KMS-11 (cell line): Measurements from ENCODE around the gene SIRPG.
"Not testable (repeated sequence)": the region's sequence is repeated elsewhere in the genome, so short reads cannot be mapped to it uniquely, and the experiment has no call there.

Experiments
- H2AFZ ChIP-seq: fragments of 200-600 bp; sonication (generic); 2 replicates; pipeline ENCODE4 v1.6.1; 2016; ENCODE audit warnings: antibody characterized with exemption, mixed run types, low read depth
- H3K27ac ChIP-seq: fragments of 200-600 bp; sonication (generic); 2 replicates; pipeline ENCODE4 v1.6.1; 2016; ENCODE audit warnings: mild to moderate bottlenecking, mixed run types
- H3K27me3 ChIP-seq: fragments of 200-600 bp; sonication (generic); 2 replicates; pipeline ENCODE4 v1.6.1; 2017; ENCODE audit warnings: mild to moderate bottlenecking, low read depth, mixed run types, moderate library complexity; ENCODE audit not compliant: insufficient read depth
- H3K36me3 ChIP-seq: fragments of 200-600 bp; sonication (generic); 2 replicates; pipeline ENCODE4 v1.6.1; 2017; ENCODE audit warnings: mild to moderate bottlenecking, mixed run types; ENCODE audit not compliant: insufficient read depth
- H3K4me1 ChIP-seq: fragments of 200-600 bp; sonication (generic); 2 replicates; pipeline ENCODE4 v1.6.1; 2016; ENCODE audit warnings: mild to moderate bottlenecking, low read depth, mixed run types; ENCODE audit not compliant: poor library complexity, severe bottlenecking
- H3K4me2 ChIP-seq: fragments of 200-600 bp; sonication (generic); 2 replicates; pipeline ENCODE4 v1.7.0; 2016; ENCODE audit warnings: mild to moderate bottlenecking, mixed run types
- H3K4me3 ChIP-seq: fragments of 200-600 bp; sonication (generic); IDR thresholded peaks from 2 replicates; pipeline ENCODE4 v1.6.1; 2017; ENCODE audit warnings: low read depth, low read length, mixed read lengths; ENCODE audit not compliant: insufficient read depth
- H3K79me2 ChIP-seq: fragments of 200-600 bp; sonication (generic); 2 replicates; pipeline ENCODE4 v1.6.1; 2016; ENCODE audit warnings: low read depth, mixed run types; ENCODE audit not compliant: insufficient read depth
- H3K9ac ChIP-seq: fragments of 200-600 bp; sonication (generic); 2 replicates; pipeline ENCODE4 v1.6.1; 2016; ENCODE audit warnings: mild to moderate bottlenecking, mixed run types
- H4K20me1 ChIP-seq: fragments of 200-600 bp; sonication (generic); 2 replicates; pipeline ENCODE4 v1.6.1; 2016; ENCODE audit warnings: mild to moderate bottlenecking, mixed run types; ENCODE audit not compliant: insufficient read depth
- CTCF ChIP-seq: fragments of 200-600 bp; sonication (generic); conservative IDR thresholded peaks from 2 replicates; pipeline ENCODE4 v1.6.1; 2017; ENCODE audit warnings: low read depth, mild to moderate bottlenecking, antibody characterized with exemption, low read length, moderate library complexity, mixed read lengths

Gene SIRPG

GRCh38 chr20:1616858-1617434, 40.6 kb downstream of the SIRPG start:
- Histone ChIP-seq H3K9ac (no peak overlapping the region), H3K4me1 (no peaks in the 10 kb centered on the region), H3K79me2 (no peaks in the 10 kb centered on the region), H4K20me1 (no peaks in the 10 kb centered on the region), H3K27ac (no peak overlapping the region), H3K4me3 (no peak overlapping the region), H3K27me3 (no peaks in the 10 kb centered on the region), H2AFZ (no peak overlapping the region), H3K36me3 (no peaks in the 10 kb centered on the region), H3K4me2 (no peak overlapping the region)
- no peak for TF ChIP-seq CTCF

GRCh38 chr20:1610404-1610803, 47.2 kb downstream of the SIRPG start:
- not testable (repeated sequence) for H3K4me1 ChIP-seq, H3K4me3 ChIP-seq, H3K27ac ChIP-seq, H3K9ac ChIP-seq, H3K79me2 ChIP-seq, H2AFZ ChIP-seq, H4K20me1 ChIP-seq, H3K27me3 ChIP-seq, H3K36me3 ChIP-seq, H3K4me2 ChIP-seq

GRCh38 chr20:1608678-1609347, 48.8 kb downstream of the SIRPG start:
- H3K4me2 ChIP-seq, H2AFZ ChIP-seq, H3K36me3 ChIP-seq, H3K4me3 ChIP-seq, H3K27ac ChIP-seq, H3K4me1 ChIP-seq, H3K9ac ChIP-seq, H3K27me3 ChIP-seq, H3K79me2 ChIP-seq, H4K20me1 ChIP-seq: not testable (repeated sequence)

GRCh38 chr20:1600736-1601135, 56.8 kb downstream of the SIRPG start:
- H3K79me2 ChIP-seq = no peaks in the 10 kb centered on the region
- TF ChIP-seq CTCF = no peak
- no peak overlapping the region for H3K4me3 ChIP-seq
- no peaks in the 10 kb centered on the region for H3K4me1 ChIP-seq
- no peaks in the 10 kb centered on the region for H3K36me3 ChIP-seq
- no peaks in the 10 kb centered on the region for H4K20me1 ChIP-seq
- H3K9ac ChIP-seq = no peak overlapping the region
- no peak overlapping the region for H3K4me2 ChIP-seq
- H2AFZ ChIP-seq = no peak overlapping the region
- H3K27me3 ChIP-seq = no peaks in the 10 kb centered on the region
- H3K27ac ChIP-seq = no peak overlapping the region

GRCh38 chr20:1595333-1595732, 62.2 kb downstream of the SIRPG start:
- H4K20me1 ChIP-seq = no peaks in the 10 kb centered on the region
- H3K4me2 ChIP-seq = no peak overlapping the region
- H3K27me3 ChIP-seq = no peaks in the 10 kb centered on the region
- no peak overlapping the region for H2AFZ ChIP-seq
- no peak overlapping the region for H3K4me3 ChIP-seq
- no peaks in the 10 kb centered on the region for H3K4me1 ChIP-seq
- no peak for TF ChIP-seq CTCF
- no peaks in the 10 kb centered on the region for H3K79me2 ChIP-seq
- H3K9ac ChIP-seq = no peak overlapping the region
- no peaks in the 10 kb centered on the region for H3K36me3 ChIP-seq
- no peak overlapping the region for H3K27ac ChIP-seq
